CD14-positive monocyte (primary cell): ENCODE measurements around the gene DQX1. TPM values are rescaled to one million over a fixed set of nuclear protein-coding genes. Genes with fewer than 3 reads are reported as not detected.

ENCODE experiments used
- DNase-seq, 3 donors: peaks; one replicate each; pipeline ENCODE4 v3.0.0-alpha.2; 2011 to 2022
- H2AFZ ChIP-seq: 2 replicates; pipeline ENCODE4 v1.6.0; 2012; ENCODE audit warnings: mild to moderate bottlenecking, low read depth, low read length, inconsistent platforms; ENCODE audit not compliant: insufficient read depth, poor library complexity, severe bottlenecking
- H3K27ac ChIP-seq, 2 donors: 1 replicate in 1 of 2; 2 replicates in 1 of 2; pipeline ENCODE4 v1.5.1; 2012 to 2013; ENCODE audit warnings: low read length in 2 of 2, control low read depth in 1 of 2, inconsistent platforms in 1 of 2, low read depth in 1 of 2, mild to moderate bottlenecking in 1 of 2
- H3K27me3 ChIP-seq, 2 donors: one replicate each; pipeline versions ENCODE4 v1.6.0 to v1.6.1; 2011 to 2013; ENCODE audit warnings: low read length in 2 of 2; ENCODE audit not compliant: control insufficient read depth in 2 of 2, insufficient read depth in 2 of 2
- H3K36me3 ChIP-seq, 2 donors: replicated peaks in 1 of 2; 1 replicate in 1 of 2; 2 replicates in 1 of 2; pipeline versions ENCODE4 v1.5.1 to v1.6.1; 2012 to 2013; ENCODE audit warnings: low read length in 2 of 2, control low read depth in 1 of 2, inconsistent platforms in 1 of 2, mild to moderate bottlenecking in 1 of 2; ENCODE audit not compliant: insufficient read depth in 2 of 2, control insufficient read depth in 1 of 2
- H3K4me1 ChIP-seq, 2 donors: 1 replicate in 1 of 2; 2 replicates in 1 of 2; pipeline versions ENCODE4 v1.5.1 to v1.6.1; 2012 to 2013; ENCODE audit warnings: low read length in 2 of 2, control low read depth in 1 of 2, inconsistent platforms in 1 of 2, mild to moderate bottlenecking in 1 of 2, moderate library complexity in 1 of 2; ENCODE audit not compliant: insufficient read depth in 2 of 2, control insufficient read depth in 1 of 2
- H3K4me2 ChIP-seq: replicated peaks from 2 replicates; pipeline ENCODE3; 2012; ENCODE audit warnings: low read length, moderate library complexity, mild to moderate bottlenecking; ENCODE audit not compliant: poor library complexity, severe bottlenecking; ENCODE audit errors: extremely low read depth
- H3K4me3 ChIP-seq, 3 experiments: fragments of 200-600 bp in 1 of 3; sonication (generic) in 1 of 3; replicated peaks in 1 of 3; 1 replicate in 2 of 3; 2 replicates in 1 of 3; pipeline ENCODE4 v1.5.1; 2011 to 2013; ENCODE audit warnings: low read length in 3 of 3, mild to moderate bottlenecking in 3 of 3, control low read depth in 2 of 3, low read depth in 2 of 3, inconsistent platforms in 1 of 3, moderate library complexity in 1 of 3
- H3K79me2 ChIP-seq: 2 replicates; pipeline ENCODE4 v1.6.0; 2012; ENCODE audit warnings: mild to moderate bottlenecking, control low read depth, inconsistent platforms, low read length, moderate library complexity; ENCODE audit not compliant: insufficient read depth
- H3K9ac ChIP-seq: 2 replicates; pipeline ENCODE4 v1.6.0; 2017; ENCODE audit warnings: low read length, mild to moderate bottlenecking; ENCODE audit not compliant: insufficient read depth, poor library complexity, severe bottlenecking
- H3K9me3 ChIP-seq, 2 donors: replicated peaks in 1 of 2; 1 replicate in 1 of 2; 2 replicates in 1 of 2; pipeline versions ENCODE4 v1.5.1 to v1.6.1; 2012 to 2013; ENCODE audit warnings: low read length in 2 of 2, control low read depth in 1 of 2; ENCODE audit not compliant: control insufficient read depth in 1 of 2, insufficient read depth in 1 of 2
- H4K20me1 ChIP-seq: 2 replicates; pipeline ENCODE4 v1.6.0; 2012; ENCODE audit warnings: mild to moderate bottlenecking, low read length, control low read depth, moderate library complexity; ENCODE audit not compliant: insufficient read depth
- H3K27ac Mint-ChIP-seq, 7 donors: one replicate each; pipeline ENCODE4 v1.8.0; 2020; ENCODE audit warnings: mild to moderate bottlenecking in 7 of 7, mixed read lengths in 7 of 7, moderate library complexity in 6 of 7, inconsistent platforms in 2 of 7
- H3K27me3 Mint-ChIP-seq, 3 donors: one replicate each; pipeline ENCODE4 v1.8.0; 2021 to 2022; ENCODE audit warnings: low read depth in 3 of 3, mild to moderate bottlenecking in 3 of 3, mixed read lengths in 3 of 3, moderate library complexity in 3 of 3, inconsistent platforms in 1 of 3
- H3K36me3 Mint-ChIP-seq, 2 donors: one replicate each; pipeline ENCODE4 v1.8.0; 2020; ENCODE audit warnings: mixed read lengths in 2 of 2, inconsistent platforms in 1 of 2, mild to moderate bottlenecking in 1 of 2
- H3K4me1 Mint-ChIP-seq: one replicate; pipeline ENCODE4 v1.8.0; 2020; ENCODE audit warnings: mild to moderate bottlenecking, mixed read lengths
- H3K4me3 Mint-ChIP-seq, 2 donors: one replicate each; pipeline ENCODE4 v1.8.0; 2020; ENCODE audit warnings: mild to moderate bottlenecking in 2 of 2, mixed read lengths in 2 of 2, moderate library complexity in 1 of 2
- H3K9me3 Mint-ChIP-seq, 7 donors: one replicate each; pipeline ENCODE4 v1.8.0; 2020 to 2022; ENCODE audit warnings: mixed read lengths in 7 of 7, mild to moderate bottlenecking in 6 of 7, moderate library complexity in 6 of 7, inconsistent platforms in 2 of 7
- WGBS: methylation state at CpG from one replicate; pipeline ENCODE4 v1.1.5; 2013; ENCODE audit warnings: missing lambda C conversion rate; ENCODE audit not compliant: insufficient coverage; 5-methylcytosine and 5-hydroxymethylcytosine counted together
- intact Hi-C, 2 donors: fragments of 100-400 bp; cut with micrococcal nuclease; formaldehyde crosslinking; loops; one replicate each; pipeline versions ENCODE4 v1.15.0 to v1.15.1; 2023
- polyA plus RNA-seq, 3 donors: library from polyadenylated mRNA; depleted of rRNA in 1 of 3; unstranded in 2 of 3; stranded (reverse) in 1 of 3; fragments of 300-500 nt in 2 of 3; fragments of >200 nt in 1 of 3; fragmentation: Illumina TruSeq in 2 of 3; gene quantifications; 1 replicate in 2 of 3; 2 replicates in 1 of 3; pipeline ENCODE4 v1.2.3, GENCODE V29; 2012 to 2021
- TF ChIP-seq, protein P1 (sequence below): fragments of 200-600 bp; IDR thresholded peaks from one replicate; pipeline ENCODE4 v1.8.0; 2022; ENCODE audit warnings: antibody characterized with exemption, mild to moderate bottlenecking

The DQX1 gene
- polyA plus RNA-seq, 3 donors, result 0.36 TPM; not detected in 2

DNA sequence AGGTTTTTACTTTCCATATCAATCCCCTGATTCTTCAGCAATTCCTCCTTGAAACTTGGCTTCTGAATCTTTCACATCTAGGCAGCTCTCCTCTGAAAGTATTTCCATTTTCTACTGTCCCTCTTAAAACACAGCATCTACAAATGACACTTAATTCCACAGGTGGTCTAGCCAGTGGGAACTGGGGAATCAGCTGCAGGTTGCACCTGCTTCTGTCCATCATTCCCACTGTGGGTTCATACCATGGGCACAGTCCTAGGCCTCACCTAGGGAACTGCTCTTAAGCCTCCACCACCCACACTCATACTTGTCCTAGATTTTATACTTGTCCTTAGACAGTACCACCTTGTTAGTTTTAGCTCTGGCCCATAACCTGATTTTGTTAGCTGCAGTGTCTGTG is 25.5 kb upstream of the DQX1 start:
- DNase-seq, result no peak

DNA sequence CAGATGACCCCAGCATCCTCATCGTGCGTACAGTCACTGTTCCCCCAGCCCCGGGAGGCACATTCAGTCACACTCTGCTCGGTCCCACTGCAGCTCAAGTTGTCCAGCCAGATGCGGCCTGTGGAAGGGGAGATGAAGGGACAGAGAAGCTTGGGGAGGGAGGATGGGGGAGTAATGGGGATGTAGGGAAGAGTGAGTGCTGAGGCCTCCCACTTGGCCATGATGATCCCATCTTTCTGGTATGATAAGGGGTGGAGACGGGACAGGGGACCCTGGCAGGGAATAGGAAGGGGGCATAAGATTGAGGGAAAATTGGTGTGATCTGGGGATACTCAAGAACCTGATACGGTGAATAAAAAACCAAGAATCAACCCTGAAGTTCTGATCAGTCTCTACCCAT is 24.2 kb upstream of the DQX1 start:
- Histone ChIP-seq H3K9ac (no peak overlapping the region), H3K79me2 (peaks cover 43% of the 10 kb centered on the region), H3K27ac (no peak overlapping the region), H3K9me3 (no peaks in the 10 kb centered on the region), H3K4me2 (peak overlapping the region; percentile 100), H3K36me3 (no peaks in the 10 kb centered on the region), H2AFZ (no peak overlapping the region), H4K20me1 (no peaks in the 10 kb centered on the region), H3K4me1 (peaks cover 24 to 39% of the 10 kb centered on the region in 2 donors), H3K27me3 (no peaks in the 10 kb centered on the region), H3K4me3 (no peak overlapping the region)
- H3K27ac Mint-ChIP-seq, result no peak overlapping the region
- no peaks in the 10 kb centered on the region for H3K9me3 Mint-ChIP-seq
- peaks cover 17 to 22% of the 10 kb centered on the region in 2 donors for H3K36me3 Mint-ChIP-seq
- intact Hi-C loops, result loop anchor here (5.0 kb wide), 1 partner anchor 37 kb away; no protein-coding TSS in a partner anchor
- peaks cover 37% of the 10 kb centered on the region for H3K4me1 Mint-ChIP-seq
- peak overlapping the region in 1 of 2 donors; percentile 82 for H3K4me3 Mint-ChIP-seq
- 83% methylated on average over 5 of the region's 7 CpGs for WGBS
- DNase-seq, result no peak
- peaks cover 3 to 7% (median 6%) of the 10 kb centered on the region in 3 donors for H3K27me3 Mint-ChIP-seq
- TF ChIP-seq, protein P1, sequence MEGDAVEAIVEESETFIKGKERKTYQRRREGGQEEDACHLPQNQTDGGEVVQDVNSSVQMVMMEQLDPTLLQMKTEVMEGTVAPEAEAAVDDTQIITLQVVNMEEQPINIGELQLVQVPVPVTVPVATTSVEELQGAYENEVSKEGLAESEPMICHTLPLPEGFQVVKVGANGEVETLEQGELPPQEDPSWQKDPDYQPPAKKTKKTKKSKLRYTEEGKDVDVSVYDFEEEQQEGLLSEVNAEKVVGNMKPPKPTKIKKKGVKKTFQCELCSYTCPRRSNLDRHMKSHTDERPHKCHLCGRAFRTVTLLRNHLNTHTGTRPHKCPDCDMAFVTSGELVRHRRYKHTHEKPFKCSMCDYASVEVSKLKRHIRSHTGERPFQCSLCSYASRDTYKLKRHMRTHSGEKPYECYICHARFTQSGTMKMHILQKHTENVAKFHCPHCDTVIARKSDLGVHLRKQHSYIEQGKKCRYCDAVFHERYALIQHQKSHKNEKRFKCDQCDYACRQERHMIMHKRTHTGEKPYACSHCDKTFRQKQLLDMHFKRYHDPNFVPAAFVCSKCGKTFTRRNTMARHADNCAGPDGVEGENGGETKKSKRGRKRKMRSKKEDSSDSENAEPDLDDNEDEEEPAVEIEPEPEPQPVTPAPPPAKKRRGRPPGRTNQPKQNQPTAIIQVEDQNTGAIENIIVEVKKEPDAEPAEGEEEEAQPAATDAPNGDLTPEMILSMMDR, result no peak

More for the DNA sequence above, 25.5 kb upstream of the DQX1 start:
- no peaks in the 10 kb centered on the region for H3K27me3 ChIP-seq
- intact Hi-C loops, result loop anchor here (5.0 kb wide), 1 partner anchor 36 kb away; no protein-coding TSS in a partner anchor
- peaks cover 4 to 5% of the 10 kb centered on the region in 2 donors for H3K36me3 ChIP-seq
- no peak overlapping the region for H3K27ac ChIP-seq
- H3K36me3 Mint-ChIP-seq, result peaks cover 16 to 25% of the 10 kb centered on the region in 2 donors
- no peaks in the 10 kb centered on the region for H3K9me3 ChIP-seq
- H3K4me2 ChIP-seq, result no peak overlapping the region
- H3K79me2 ChIP-seq, result peaks cover 56% of the 10 kb centered on the region
- H4K20me1 ChIP-seq, result peaks cover 5% of the 10 kb centered on the region
- H3K4me1 ChIP-seq, result peaks cover 33 to 52% of the 10 kb centered on the region in 2 donors
- no peak overlapping the region for H3K4me3 Mint-ChIP-seq
- H2AFZ ChIP-seq, result no peak overlapping the region
- no peak overlapping the region for H3K4me3 ChIP-seq
- H3K27me3 Mint-ChIP-seq, result peaks cover 3 to 7% (median 6%) of the 10 kb centered on the region in 3 donors
- H3K4me1 Mint-ChIP-seq, result peaks cover 46% of the 10 kb centered on the region
- H3K9ac ChIP-seq, result no peak overlapping the region
- peak overlapping the region in 1 of 7 donors; percentile 4 for H3K27ac Mint-ChIP-seq
- no peaks in the 10 kb centered on the region for H3K9me3 Mint-ChIP-seq
- TF ChIP-seq, protein P1, result no peak
